ENCODE measurements around the gene OXSR1.

GRCh38 chr3:38297537-38297936 lies 132.2 kb downstream of the OXSR1 start:
- no peak for TF ChIP-seq CTCF (IDR thresholded peaks at IDR 0.05)
- no peak for TF ChIP-seq POLR2A (IDR thresholded peaks at IDR 0.05)

Measured in uterus (tissue), 2 donors.